H1 (cell line): ENCODE results near the gene HOTAIR. TPM values are rescaled to one million over a fixed set of nuclear protein-coding genes. Genes with fewer than 3 reads are reported as not detected.

Source experiments
- CTCF ChIA-PET: fragments of 300-600 bp; sonication (Branson Sonifier 250); formaldehyde crosslinking; loops from one replicate; lab custom pipeline; 2021; ENCODE audit not compliant: partially characterized antibody; lab: Charles Lee
- POLR2A ChIA-PET: fragments of 300-600 bp; sonication (Branson Sonifier 250); formaldehyde crosslinking; loops from one replicate; lab custom pipeline; 2021; ENCODE audit warnings: inconsistent platforms; ENCODE audit not compliant: partially characterized antibody; lab: Charles Lee
- DNase-seq, 2 experiments: peaks; one replicate each; pipeline versions ENCODE4 v3.0.0 to v3.0.0-alpha.2; 2010 to 2022; ENCODE audit warnings: low spot score in 2 of 2, low read depth in 1 of 2, mixed read lengths in 1 of 2
- FAIRE-seq: peaks from 2 replicates; lab custom pipeline; 2011; peaks lifted over from hg19 to GRCh38; lab: Jason Lieb, UNC
- H2AFZ ChIP-seq: 2 replicates; pipeline ENCODE4 v1.8.1; 2012; ENCODE audit warnings: low read length, inconsistent platforms
- H2AK5ac ChIP-seq: 2 replicates; pipeline ENCODE4 v1.6.1; 2013; ENCODE audit warnings: low read depth, low read length
- H2BK120ac ChIP-seq: replicated peaks from 2 replicates; pipeline ENCODE3; 2013; ENCODE audit warnings: low read depth, low read length, inconsistent platforms
- H2BK12ac ChIP-seq: 2 replicates; pipeline ENCODE4 v1.6.1; 2013; ENCODE audit warnings: low read depth, low read length
- H2BK15ac ChIP-seq: 2 replicates; pipeline ENCODE4 v1.6.1; 2013; ENCODE audit warnings: low read length
- H2BK20ac ChIP-seq: 2 replicates; pipeline ENCODE4 v1.6.1; 2013; ENCODE audit warnings: low read length
- H2BK5ac ChIP-seq: 2 replicates; pipeline ENCODE4 v1.6.1; 2013; ENCODE audit warnings: low read depth, low read length
- H3K14ac ChIP-seq: 2 replicates; pipeline ENCODE4 v1.6.1; 2013; ENCODE audit warnings: inconsistent platforms; ENCODE audit not compliant: insufficient read length
- H3K18ac ChIP-seq: 2 replicates; pipeline ENCODE4 v1.6.1; 2013; ENCODE audit warnings: low read length; ENCODE audit errors: extremely low read depth
- H3K23ac ChIP-seq: 2 replicates; pipeline ENCODE4 v1.6.1; 2013; ENCODE audit warnings: inconsistent platforms; ENCODE audit not compliant: insufficient read length
- H3K23me2 ChIP-seq: 2 replicates; pipeline ENCODE4 v1.6.1; 2013; ENCODE audit warnings: low read depth, low read length
- H3K27ac ChIP-seq: 2 replicates; pipeline ENCODE4 v1.6.1; 2011; ENCODE audit warnings: low read depth, low read length, inconsistent platforms
- H3K27me3 ChIP-seq, 4 experiments: replicated peaks in 1 of 4; 1 replicate in 1 of 4; 2 replicates in 3 of 4; pipeline versions ENCODE4 v1.6.1 to v1.8.1; 2011 to 2013; ENCODE audit warnings: low read length in 3 of 4, mild to moderate bottlenecking in 3 of 4, inconsistent platforms in 2 of 4, mixed read lengths in 2 of 4, moderate library complexity in 1 of 4; ENCODE audit not compliant: control insufficient read depth in 3 of 4, insufficient read depth in 3 of 4; ENCODE audit errors: extremely low read depth in 1 of 4
- H3K36me3 ChIP-seq, 4 experiments: 2 replicates each; pipeline versions ENCODE4 v1.6.1 to v1.8.1; 2011 to 2013; ENCODE audit warnings: mild to moderate bottlenecking in 4 of 4, low read length in 3 of 4, moderate library complexity in 2 of 4, control low read depth in 1 of 4, inconsistent platforms in 1 of 4; ENCODE audit not compliant: insufficient read depth in 4 of 4, control insufficient read depth in 2 of 4
- H3K4ac ChIP-seq: replicated peaks from 2 replicates; pipeline ENCODE3; 2013; ENCODE audit warnings: low read length, low read depth, mixed read lengths, inconsistent platforms; ENCODE audit not compliant: insufficient read length
- H3K4me1 ChIP-seq, 4 experiments: replicated peaks in 1 of 4; 1 replicate in 1 of 4; 2 replicates in 3 of 4; pipeline versions ENCODE4 v1.6.1 to v1.8.1; 2011 to 2013; ENCODE audit warnings: low read length in 3 of 4, inconsistent platforms in 2 of 4, mixed read lengths in 1 of 4; ENCODE audit not compliant: insufficient read depth in 4 of 4, control insufficient read depth in 3 of 4
- H3K4me2 ChIP-seq, 2 experiments: 2 replicates each; pipeline versions ENCODE4 v1.6.1 to v1.8.1; 2011 to 2013; ENCODE audit warnings: low read depth in 2 of 2, low read length in 2 of 2, control low read depth in 1 of 2, inconsistent platforms in 1 of 2, mild to moderate bottlenecking in 1 of 2; ENCODE audit not compliant: insufficient read depth in 1 of 2
- H3K4me3 ChIP-seq, 4 experiments: fragments of 200-600, 300-600 bp in 1 of 4; sonication (generic), shearing (Covaris generic), sonication (Bioruptor Twin) in 1 of 4; 2 replicates each; pipeline versions ENCODE4 v1.5.1 to v1.8.1; 2011 to 2016; ENCODE audit warnings: low read length in 4 of 4, low read depth in 3 of 4, control low read depth in 2 of 4, inconsistent platforms in 2 of 4, mild to moderate bottlenecking in 2 of 4, mixed read lengths in 1 of 4, moderate library complexity in 1 of 4; ENCODE audit not compliant: insufficient read depth in 2 of 4; ENCODE audit errors: extremely low read depth in 1 of 4
- H3K56ac ChIP-seq: replicated peaks from 2 replicates; pipeline ENCODE3; 2013; ENCODE audit warnings: low read depth, mild to moderate bottlenecking, mixed read lengths, low read length, inconsistent platforms; ENCODE audit not compliant: insufficient read length
- H3K79me1 ChIP-seq: 2 replicates; pipeline ENCODE4 v1.6.1; 2013; ENCODE audit warnings: low read depth, low read length, control low read depth
- H3K79me2 ChIP-seq, 2 experiments: 2 replicates each; pipeline versions ENCODE4 v1.6.1 to v1.8.1; 2012 to 2013; ENCODE audit warnings: low read length in 2 of 2, mild to moderate bottlenecking in 2 of 2, inconsistent platforms in 1 of 2; ENCODE audit not compliant: insufficient read depth in 2 of 2, control insufficient read depth in 1 of 2
- H3K9ac ChIP-seq, 4 experiments: replicated peaks in 1 of 4; 1 replicate in 1 of 4; 2 replicates in 3 of 4; pipeline versions ENCODE4 v1.6.1 to v1.8.1; 2011 to 2013; ENCODE audit warnings: low read depth in 3 of 4, low read length in 3 of 4, control low read depth in 2 of 4, mild to moderate bottlenecking in 2 of 4, moderate library complexity in 2 of 4, inconsistent platforms in 1 of 4; ENCODE audit errors: extremely low read depth in 1 of 4
- H3K9me3 ChIP-seq, 2 experiments: 2 replicates each; pipeline versions ENCODE4 v1.6.1 to v1.8.1; 2012 to 2013; ENCODE audit warnings: mild to moderate bottlenecking in 2 of 2, moderate library complexity in 2 of 2, control low read depth in 1 of 2, inconsistent platforms in 1 of 2, low read depth in 1 of 2, low read length in 1 of 2, mixed read lengths in 1 of 2; ENCODE audit not compliant: insufficient read depth in 2 of 2
- H4K20me1 ChIP-seq, 2 experiments: replicated peaks in 1 of 2; 2 replicates each; pipeline versions ENCODE3 to v1.8.1; 2011 to 2013; ENCODE audit warnings: inconsistent platforms in 2 of 2, low read length in 2 of 2, mild to moderate bottlenecking in 1 of 2; ENCODE audit not compliant: insufficient read depth in 2 of 2, control insufficient read depth in 1 of 2
- H4K5ac ChIP-seq: 2 replicates; pipeline ENCODE4 v1.6.1; 2013; ENCODE audit warnings: low read length, low read depth, mixed read lengths, inconsistent platforms; ENCODE audit not compliant: insufficient read length
- H4K8ac ChIP-seq: 2 replicates; pipeline ENCODE4 v1.8.0; 2013; ENCODE audit warnings: mild to moderate bottlenecking, moderate library complexity, low read length, inconsistent platforms; ENCODE audit not compliant: insufficient read depth; ENCODE audit errors: extremely low read depth
- H4K91ac ChIP-seq: replicated peaks from 2 replicates; pipeline ENCODE3; 2013; ENCODE audit warnings: low read length, mixed read lengths, inconsistent platforms; ENCODE audit not compliant: insufficient read length
- BACH1 ChIP-seq: IDR thresholded peaks from 2 replicates; pipeline ENCODE4 v1.6.1; 2012; ENCODE audit warnings: low read length, improper control_type of control experiment
- CEBPB ChIP-seq: IDR thresholded peaks from 2 replicates; pipeline ENCODE4 v1.6.1; 2012; ENCODE audit warnings: low read depth, low read length
- E2F6 ChIP-seq: IDR thresholded peaks from 2 replicates; pipeline ENCODE4 v1.6.1; 2012; ENCODE audit warnings: inconsistent platforms
- EGR1 ChIP-seq: IDR thresholded peaks from 2 replicates; pipeline ENCODE4 v1.6.1; 2011; ENCODE audit warnings: low read depth, low read length, borderline replicate concordance
- GABPA ChIP-seq: IDR thresholded peaks from 2 replicates; pipeline ENCODE4 v1.6.1; 2011; ENCODE audit warnings: mild to moderate bottlenecking, low read length, moderate library complexity, borderline replicate concordance; ENCODE audit not compliant: insufficient read depth
- HDAC2 ChIP-seq, 2 experiments: fragments of 300-600 bp in 1 of 2; sonication (generic) in 1 of 2; IDR thresholded peaks; 2 replicates each; pipeline ENCODE4 v1.6.1; 2011 to 2012; ENCODE audit warnings: low read depth in 2 of 2, low read length in 2 of 2, mild to moderate bottlenecking in 2 of 2, moderate library complexity in 2 of 2, borderline replicate concordance in 1 of 2, inconsistent platforms in 1 of 2
- HDAC6 ChIP-seq: IDR thresholded peaks from one replicate; pipeline ENCODE4 v1.7.1; 2012; ENCODE audit warnings: low read depth, mild to moderate bottlenecking, inconsistent platforms, low read length, moderate library complexity
- JUND ChIP-seq: IDR thresholded peaks from 2 replicates; pipeline ENCODE4 v1.6.1; 2011; ENCODE audit warnings: mild to moderate bottlenecking, improper control_type of control experiment, low read length
- NRF1 ChIP-seq: IDR thresholded peaks from 2 replicates; pipeline ENCODE4 v1.6.1; 2011; ENCODE audit warnings: mild to moderate bottlenecking, low read depth, low read length, improper control_type of control experiment
- SIN3A ChIP-seq, 2 experiments: IDR thresholded peaks in 1 of 2; conservative IDR thresholded peaks in 1 of 2; 2 replicates each; pipeline ENCODE4 v1.6.1; 2011 to 2012; ENCODE audit warnings: low read length in 2 of 2, improper control_type of control experiment in 1 of 2, low read depth in 1 of 2, mild to moderate bottlenecking in 1 of 2
- WGBS, 2 experiments: shearing (Covaris generic) in 1 of 2; methylation state at CpG; one replicate each; pipeline versions ENCODE4 v1.1.6 to v1.1.7; 2013 to 2015; ENCODE audit warnings: low lambda C conversion rate in 2 of 2, mixed read lengths in 2 of 2, inconsistent platforms in 1 of 2, low coverage in 1 of 2, missing lambda C conversion rate in 1 of 2; ENCODE audit not compliant: insufficient replicate concordance in 2 of 2, insufficient coverage in 1 of 2, insufficient read length in 1 of 2; ENCODE audit errors: extremely low coverage in 1 of 2, missing lambda C conversion rate in 1 of 2; 5-methylcytosine and 5-hydroxymethylcytosine counted together
- polyA plus RNA-seq, 7 experiments: library from polyadenylated mRNA; depleted of rRNA in 3 of 7; stranded (reverse) in 5 of 7; unstranded in 2 of 7; fragments of >200 nt in 5 of 7; fragments of 200-250 nt in 2 of 7; gene quantifications; 1 replicate in 5 of 7; 2 replicates in 1 of 7; 4 replicates in 1 of 7; pipeline versions ENCODE4 v1.2.1 to v1.2.3, GENCODE V29; 2011 to 2013; ENCODE audit warnings: missing spikeins in 2 of 7, mixed read lengths in 2 of 7
- total RNA-seq: library from RNA; stranded (reverse); fragmentation: NEBNext Ultra II Directional; extraction: Animal tissue kit (Norgen Biotek cat#: 25700); gene quantifications from 2 replicates; pipeline ENCODE4 v1.2.1, GENCODE V29; 2021

HOTAIR gene
- total and polyA plus RNA-seq, 2 of the 8 experiments (the other 6 are each of a cell fraction or from before 2014, with no cell fraction given), result not detected

GRCh38 chr12:53984901-53985691 lies 10.3 kb upstream of the HOTAIR start, which contains the start of gene HOXC10:
Gene HOXC10, plus strand, starts transcription at chr12:53985146. Its CDS starts 114 bp downstream, at chr12:53985260.
- no peak within 1 kb of the TSS for H3K56ac ChIP-seq
- H3K18ac ChIP-seq, result peak within 1 kb of the TSS; percentile 32
- ChIA-PET CTCF (interaction anchor here (0.5 to 5.8 kb wide), 42 partner anchors 8 to 771 kb away, joined by 3 to 91 read pairs (median 4); partner anchors contain the start of genes HOXC12, HOXC4, HOXC5 and HOXC8), POLR2A (interaction anchor here (0.9 to 1.2 kb wide), 5 partner anchors 10 to 39 kb away, joined by 3 to 4 read pairs (median 4); partner anchors contain the start of gene HOXC11)
- peak within 1 kb of the TSS in 1 of 4 experiments; percentile 38; a peak in 2 of 8 replicates for H3K4me3 ChIP-seq
- H4K5ac ChIP-seq, result no peak within 1 kb of the TSS
- H3K27ac ChIP-seq, result no peak within 1 kb of the TSS
- H2BK20ac ChIP-seq, result no peak within 1 kb of the TSS; the same call in 1 of the 2 replicates
- H3K4me1 ChIP-seq, result peaks cover 0 to 6% (median 3%) of the 10 kb centered on the region in 4 experiments; a peak in 3 of 7 replicates
- H2BK15ac ChIP-seq, result no peak within 1 kb of the TSS
- H3K79me1 ChIP-seq, result no peaks in the 10 kb centered on the region
- no peak within 1 kb of the TSS; the same call in 1 of the 2 replicates for H4K8ac ChIP-seq
- no peak within 1 kb of the TSS for H2AFZ ChIP-seq
- peak in 1 of 2 experiments; percentile 93 for DNase-seq
- no peak within 1 kb of the TSS for H2AK5ac ChIP-seq
- FAIRE-seq, result peak; percentile 36
- H3K4ac ChIP-seq, result no peak within 1 kb of the TSS
- H3K27me3 ChIP-seq, result peaks cover 92 to 99% (median 97%) of the 10 kb centered on the region in 4 experiments
- H3K14ac ChIP-seq, result no peak within 1 kb of the TSS
- no peak within 1 kb of the TSS for H4K91ac ChIP-seq
- H2BK120ac ChIP-seq, result no peak within 1 kb of the TSS
- WGBS, 2 experiments, result 13% methylated on average over 43 of the region's 55 CpGs; no CpG with 5 or more reads in 1 of the 2 experiments
- H2BK5ac ChIP-seq, result no peak within 1 kb of the TSS
- peaks cover 0 to 8% (median 0%) of the 10 kb centered on the region in 4 experiments; a peak in 1 of 8 replicates for H3K36me3 ChIP-seq
- H3K23me2 ChIP-seq, result no peaks in the 10 kb centered on the region
- H3K9ac ChIP-seq, result no peak within 1 kb of the TSS
- peak within 1 kb of the TSS; percentile 41 to 55; a peak in 3 of 4 replicates for H3K4me2 ChIP-seq
- no peak within 1 kb of the TSS for H3K23ac ChIP-seq
- H3K79me2 ChIP-seq, result no peaks in the 10 kb centered on the region
- H2BK12ac ChIP-seq, result peak within 1 kb of the TSS; percentile 50; the same call in 1 of the 2 replicates
- peaks cover 0 to 9% of the 10 kb centered on the region in 2 experiments; a peak in 1 of 4 replicates for H3K9me3 ChIP-seq
- peaks cover 13 to 31% of the 10 kb centered on the region in 2 experiments for H4K20me1 ChIP-seq
- TF ChIP-seq JUND (peak; percentile 91), SIN3A (conservative IDR thresholded peaks at IDR 0.05 in 1 of 2, IDR thresholded peaks at IDR 0.05 in 1 of 2; ENCODE audit: low read depth in 1 of 2, low read length in 2 of 2) (no peak), GABPA (no peak), HDAC2 (IDR thresholded peaks at IDR 0.05; ENCODE audit: borderline replicate concordance in 1 of 2, low read depth in 2 of 2, low read length in 2 of 2) (no peak), EGR1 (no peak), HDAC6 (no peak), NRF1 (no peak), CEBPB (no peak), BACH1 (no peak), E2F6 (0 out of 2 replicates have a peak, but pooled peaks have one; percentile 8)
